Islet precursor cell (in vitro differentiated cells): Measurements from ENCODE around the gene CELA3A.
A peak's percentile ranks its signal among the peaks of the same experiment; 100 is the strongest.
"Not testable (repeated sequence)": the region's sequence is repeated elsewhere in the genome, so short reads cannot be mapped to it uniquely, and the experiment has no call there.

Experiments used
- DNase-seq: peaks from one replicate; pipeline ENCODE4 v3.0.0-alpha.2; 2018

Gene CELA3A

DNA sequence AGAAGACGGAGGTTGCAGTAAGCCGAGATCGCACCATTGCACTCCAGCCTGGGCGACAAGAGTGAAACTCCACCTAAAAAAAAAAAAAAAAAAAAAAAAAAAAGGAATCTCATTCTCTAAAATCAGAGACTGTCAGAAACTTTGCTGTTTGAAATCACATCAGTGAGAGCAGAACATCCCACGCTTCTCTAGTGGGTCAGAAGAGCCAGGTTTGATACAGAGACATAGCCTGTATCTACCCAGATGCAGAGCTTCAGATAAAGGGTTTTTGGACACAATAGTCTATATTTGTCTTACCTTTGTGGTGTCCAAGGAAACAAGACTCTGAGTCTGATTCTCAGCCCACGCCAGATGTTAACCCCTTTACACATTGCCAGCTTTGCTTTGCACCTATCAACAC, 19.6 kb downstream of the CELA3A start:
- DNase-seq: no peak

DNA sequence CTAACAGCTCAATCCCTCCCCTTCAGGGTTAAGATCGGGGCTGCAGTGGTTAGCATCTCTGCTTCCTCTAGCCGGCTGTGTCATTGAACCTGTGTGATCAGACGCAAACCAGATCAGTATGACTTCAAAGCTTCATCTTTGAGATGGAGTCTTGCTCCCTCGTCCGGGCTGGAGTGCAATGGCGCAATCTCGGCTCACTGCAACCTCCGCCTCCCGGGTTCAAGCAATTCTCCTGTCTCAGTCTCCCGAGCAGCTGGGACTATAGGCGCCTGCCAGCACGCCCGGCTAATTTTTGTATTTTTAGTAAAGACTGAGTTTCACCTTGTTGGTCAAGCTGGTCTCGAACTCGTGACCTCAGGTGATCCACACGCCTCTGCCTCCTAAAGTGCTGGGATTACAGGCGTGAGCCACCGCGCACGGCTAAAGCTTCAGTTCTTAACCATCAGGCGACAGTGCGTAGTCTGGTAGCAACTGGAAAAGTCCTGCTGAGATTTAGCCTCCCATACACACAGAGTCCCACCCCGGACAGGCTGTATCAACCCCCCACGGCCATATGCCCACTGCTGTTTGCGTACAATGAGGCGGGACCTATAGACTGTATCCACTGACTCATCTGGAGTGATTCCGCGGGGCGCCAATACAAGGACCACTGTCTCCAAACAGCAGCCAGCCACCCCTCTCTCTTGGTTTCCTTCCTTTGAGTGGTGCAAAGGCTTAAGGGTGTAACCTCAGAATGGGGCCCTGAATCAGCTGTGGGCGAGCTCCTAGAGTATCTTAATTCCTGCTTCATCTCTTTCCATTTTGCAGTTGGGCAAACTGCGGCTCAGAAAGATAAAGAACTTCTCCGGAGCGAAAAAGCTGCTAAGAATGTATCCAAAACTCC, 23.3 kb downstream of the CELA3A start:
- peak; percentile 91 for DNase-seq

DNA sequence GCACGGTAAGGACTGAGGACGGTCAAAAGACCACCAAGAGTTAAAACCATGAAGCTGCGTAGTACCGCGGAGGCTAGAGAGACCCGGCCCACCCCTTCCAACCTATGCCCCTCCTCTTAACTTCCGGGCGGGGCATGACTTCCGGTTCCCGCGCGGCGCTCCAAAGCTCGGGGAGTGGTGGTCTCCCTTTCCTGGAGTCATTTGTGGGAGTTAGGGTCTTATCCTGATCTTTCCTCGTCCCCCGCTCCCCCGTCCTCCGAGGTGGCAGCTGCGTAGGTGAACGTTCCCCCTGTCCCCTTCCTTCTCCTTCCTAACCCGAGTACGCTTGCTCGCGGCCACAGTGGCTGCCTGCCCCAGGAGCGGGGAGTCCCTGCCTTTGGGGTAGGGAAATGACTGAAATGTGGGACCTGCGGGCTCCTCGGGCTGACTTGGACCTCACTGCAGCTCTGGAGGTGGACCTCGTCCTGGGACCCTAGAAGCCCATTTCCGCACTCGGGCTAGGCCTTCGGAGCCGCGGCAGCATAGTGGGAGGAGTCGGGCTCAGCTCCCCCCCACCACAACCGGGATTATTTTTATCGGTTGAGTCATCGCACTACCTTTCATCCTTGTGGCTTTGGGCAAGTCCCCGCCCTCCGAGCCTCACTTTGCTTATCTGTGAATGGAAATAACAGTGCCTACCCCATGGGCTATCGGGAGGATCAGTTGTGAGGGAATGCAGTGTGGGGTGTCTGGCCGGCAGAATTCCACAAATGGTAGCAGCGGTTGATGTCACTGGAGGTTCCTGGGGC, 24.1 kb downstream of the CELA3A start:
- peak; percentile 95 for DNase-seq

DNA sequence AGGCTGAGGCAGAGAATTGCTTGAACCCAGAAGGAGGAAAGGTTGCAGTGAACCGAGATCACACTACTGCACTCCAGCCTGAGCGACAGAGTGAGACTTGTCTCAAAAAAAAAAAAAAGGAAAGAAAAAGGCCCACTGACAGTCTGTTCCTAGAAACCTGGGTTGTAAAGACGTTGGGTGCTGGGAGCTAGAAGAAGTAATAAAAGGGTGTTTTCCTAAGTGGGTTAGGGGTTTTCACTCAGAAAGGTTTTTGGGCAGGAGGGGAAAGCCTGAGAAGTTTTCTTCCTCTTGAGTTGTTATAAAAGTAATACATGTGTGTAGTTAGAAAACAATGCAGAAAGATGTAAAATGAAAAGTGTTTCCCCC, 25.4 kb downstream of the CELA3A start:
- no peak for DNase-seq

DNA sequence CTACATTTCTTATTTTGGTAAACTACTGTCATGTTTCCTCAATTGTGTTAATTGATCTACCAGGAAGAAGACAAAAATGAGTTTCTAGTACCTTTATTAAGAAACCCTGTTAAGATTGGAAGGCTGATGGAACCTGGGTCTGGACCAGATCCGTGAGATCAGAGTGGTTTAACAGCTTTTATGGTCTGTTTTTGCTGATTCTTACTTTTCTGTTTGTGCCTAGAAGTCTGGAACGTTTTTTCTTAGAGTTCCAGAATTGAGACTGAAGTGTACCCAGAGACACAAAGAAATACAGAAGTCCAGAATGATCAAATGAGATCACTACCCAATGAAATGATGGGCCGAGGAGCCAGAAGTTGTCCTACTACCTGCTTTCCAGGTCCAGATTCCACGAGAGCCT, 28.6 kb downstream of the CELA3A start:
- DNase-seq: no peak

DNA sequence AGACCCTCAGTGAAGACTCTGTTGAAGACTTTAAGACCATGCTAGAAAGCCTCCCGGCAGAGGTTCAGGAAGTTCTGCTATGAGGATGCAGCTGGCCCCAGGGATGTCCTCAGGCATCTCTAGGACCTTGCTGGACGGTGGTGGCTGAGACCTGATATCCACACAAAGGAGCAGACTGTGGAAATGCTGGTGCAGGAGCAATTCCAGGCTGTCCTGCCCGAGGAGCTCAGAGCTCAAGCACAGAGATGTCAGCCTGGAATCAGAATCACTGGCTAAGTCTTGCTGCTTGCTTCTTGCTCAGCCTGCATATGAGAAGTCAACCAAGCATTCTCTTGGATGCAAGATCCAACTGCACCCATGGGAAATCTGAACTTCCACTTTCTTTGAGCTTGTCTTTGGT, 29.0 kb downstream of the CELA3A start:
- DNase-seq: peak; percentile 63

DNA sequence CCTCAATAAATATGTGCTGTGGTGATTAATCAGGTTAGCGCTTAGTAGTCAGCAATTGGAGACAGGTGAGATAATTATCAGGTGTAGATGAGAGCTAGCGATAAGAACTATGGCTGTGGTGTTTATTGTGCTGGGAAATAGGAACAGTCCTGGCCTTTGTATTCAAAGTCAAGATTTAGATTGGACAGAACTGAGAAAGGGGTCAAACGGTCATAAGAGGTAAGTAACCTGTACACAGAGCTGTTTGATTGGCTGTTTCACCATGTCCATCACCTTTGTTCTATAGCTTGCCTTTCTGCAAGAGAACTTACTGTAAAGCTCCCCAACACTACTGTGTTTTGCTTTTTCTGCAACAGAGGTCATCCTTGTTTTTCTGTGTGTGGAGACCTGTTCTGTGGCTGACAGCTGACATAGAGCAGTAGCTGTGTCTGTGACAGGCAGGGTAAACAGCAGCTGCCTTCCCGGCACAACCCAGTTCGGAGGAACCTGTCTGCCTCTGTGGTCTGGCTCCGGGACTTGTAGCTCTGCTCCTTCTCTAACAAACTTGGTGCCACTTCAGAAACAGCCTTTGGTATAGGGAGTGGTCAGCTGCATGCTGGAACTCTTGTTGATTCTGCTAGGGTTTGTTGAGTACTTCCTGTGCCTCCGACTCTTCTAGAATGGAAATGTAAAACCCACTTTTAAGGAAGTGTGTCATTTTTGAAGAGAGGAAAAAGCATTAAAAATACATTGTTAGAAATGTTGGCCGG, 29.9 kb downstream of the CELA3A start:
- peak; percentile 96 for DNase-seq

DNA sequence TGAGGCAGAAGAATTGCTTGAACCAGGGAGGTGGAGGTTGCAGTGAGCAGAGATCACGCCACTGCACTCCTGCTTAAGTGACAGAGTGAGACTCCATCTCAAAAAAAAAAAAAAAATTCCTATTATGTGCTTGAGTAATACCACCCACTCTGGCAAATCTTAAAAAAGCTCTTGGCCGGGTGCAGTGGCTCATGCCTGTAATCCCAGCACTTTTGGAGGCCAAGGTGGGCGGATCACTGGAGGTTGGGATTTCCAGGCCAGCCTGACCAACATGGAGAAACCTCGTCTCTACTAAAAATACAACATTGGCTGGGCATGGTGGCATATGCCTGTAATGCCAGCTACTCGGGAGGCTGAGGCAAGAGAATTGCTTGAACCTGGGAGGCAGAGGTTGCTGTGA, 33.4 kb downstream of the CELA3A start:
- DNase-seq: not testable (repeated sequence)

DNA sequence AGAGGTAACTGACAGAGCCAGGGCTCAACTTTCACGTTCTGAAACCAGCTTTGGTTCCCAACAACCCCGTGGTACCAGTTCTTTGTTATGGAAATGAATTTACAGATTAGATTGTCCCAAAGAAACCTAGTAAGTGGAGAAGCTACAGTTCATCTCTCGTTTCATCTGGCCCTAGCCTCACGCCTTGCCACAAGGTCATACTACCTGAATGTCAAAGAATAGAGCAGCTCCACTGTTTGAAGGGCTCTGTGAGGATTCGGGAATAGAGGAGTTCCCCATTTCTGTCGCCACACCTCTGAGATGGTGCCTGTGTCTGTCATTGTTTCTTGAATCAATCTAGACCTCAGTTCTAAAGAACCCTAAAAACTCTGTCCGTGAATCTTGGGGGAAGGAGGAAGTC, 36.1 kb downstream of the CELA3A start:
- no peak for DNase-seq

DNA sequence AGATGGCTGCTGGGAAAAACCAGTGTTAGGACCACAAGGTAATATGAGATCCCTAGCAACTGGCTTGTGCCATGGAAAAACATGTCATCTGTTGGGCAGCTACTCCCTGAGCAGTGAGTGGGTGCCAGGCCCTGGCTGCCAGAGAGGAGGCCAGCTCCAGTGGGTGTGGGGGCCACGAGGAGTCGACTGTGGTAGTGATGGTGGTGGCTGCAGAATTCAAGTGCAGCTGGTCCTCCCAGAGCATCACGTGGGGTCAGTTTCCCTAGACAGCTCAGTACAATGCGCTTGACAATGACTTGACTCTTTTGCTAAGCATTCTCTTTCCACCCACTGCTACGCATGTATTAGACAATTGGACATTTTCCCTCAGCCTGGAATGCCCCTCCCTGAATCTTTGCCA, 36.6 kb downstream of the CELA3A start:
- no peak for DNase-seq

DNA sequence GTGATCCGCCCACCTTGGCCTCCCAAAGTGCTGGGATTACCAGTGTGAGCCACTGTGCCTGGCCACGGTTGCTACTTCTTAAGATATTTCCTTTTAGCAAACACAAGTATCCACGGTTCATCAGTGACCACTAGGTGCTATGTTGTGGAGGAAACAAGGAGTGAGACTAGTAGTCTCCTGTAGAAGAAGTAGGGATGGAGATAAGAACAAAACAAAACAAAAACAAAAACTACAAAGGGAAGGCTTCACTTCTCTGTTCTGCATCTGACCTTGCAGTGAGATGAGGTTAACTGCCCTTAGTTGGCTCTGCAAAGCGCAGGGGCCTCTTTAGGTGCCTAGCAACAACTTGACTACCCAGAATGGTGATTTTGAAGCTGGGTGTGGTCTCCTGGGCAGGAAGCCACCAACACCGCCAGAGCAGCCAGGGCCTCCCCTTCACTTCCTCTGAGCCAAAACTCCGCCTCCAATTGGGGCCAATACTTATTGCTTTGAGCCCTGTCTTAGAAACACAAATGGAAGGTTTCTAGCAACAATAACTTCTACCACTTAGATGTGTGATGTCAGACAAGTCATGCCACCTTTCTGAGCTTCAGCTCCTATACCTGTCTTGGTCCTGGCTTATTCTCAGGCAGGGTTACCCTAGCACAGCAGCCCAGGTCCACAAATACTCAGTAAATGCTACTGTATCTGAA, 38.3 kb downstream of the CELA3A start:
- DNase-seq: peak; percentile 74

DNA sequence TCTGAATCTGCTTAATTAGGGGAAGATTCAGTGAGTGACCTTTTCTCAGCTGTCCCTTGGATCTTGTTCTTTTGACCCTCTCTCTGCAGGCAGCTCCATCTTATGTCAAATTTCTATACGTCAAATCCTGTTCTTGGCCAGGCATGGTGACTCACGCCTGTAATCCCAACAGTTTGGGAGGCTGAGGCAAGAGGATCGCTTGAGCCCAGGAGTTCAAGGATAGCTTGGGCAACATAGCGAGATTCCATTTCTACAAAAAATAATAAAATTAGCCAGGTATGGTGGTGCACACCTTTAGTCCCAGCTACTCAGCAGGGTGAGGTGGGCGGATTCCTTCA, 38.8 kb downstream of the CELA3A start:
- no peak for DNase-seq

DNA sequence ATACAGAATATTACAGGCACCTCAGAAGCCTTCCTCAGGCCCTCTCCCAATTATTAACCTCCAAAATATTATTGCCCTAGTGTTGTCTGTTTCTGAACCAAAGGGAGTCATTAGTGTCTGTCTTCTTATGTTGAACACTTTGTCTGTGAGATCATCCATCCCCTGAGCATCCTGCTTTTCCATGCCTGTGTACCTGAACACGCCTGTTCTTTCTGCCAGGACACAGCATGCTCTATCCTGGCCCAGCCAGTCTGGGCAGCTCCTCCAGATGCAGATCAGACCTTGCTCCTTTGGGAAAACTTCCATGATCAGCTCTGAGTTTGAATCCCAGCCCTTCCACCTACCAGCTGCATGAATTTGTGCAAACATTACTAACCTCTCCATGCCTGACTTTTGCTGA, 40.0 kb downstream of the CELA3A start:
- DNase-seq: no peak

DNA sequence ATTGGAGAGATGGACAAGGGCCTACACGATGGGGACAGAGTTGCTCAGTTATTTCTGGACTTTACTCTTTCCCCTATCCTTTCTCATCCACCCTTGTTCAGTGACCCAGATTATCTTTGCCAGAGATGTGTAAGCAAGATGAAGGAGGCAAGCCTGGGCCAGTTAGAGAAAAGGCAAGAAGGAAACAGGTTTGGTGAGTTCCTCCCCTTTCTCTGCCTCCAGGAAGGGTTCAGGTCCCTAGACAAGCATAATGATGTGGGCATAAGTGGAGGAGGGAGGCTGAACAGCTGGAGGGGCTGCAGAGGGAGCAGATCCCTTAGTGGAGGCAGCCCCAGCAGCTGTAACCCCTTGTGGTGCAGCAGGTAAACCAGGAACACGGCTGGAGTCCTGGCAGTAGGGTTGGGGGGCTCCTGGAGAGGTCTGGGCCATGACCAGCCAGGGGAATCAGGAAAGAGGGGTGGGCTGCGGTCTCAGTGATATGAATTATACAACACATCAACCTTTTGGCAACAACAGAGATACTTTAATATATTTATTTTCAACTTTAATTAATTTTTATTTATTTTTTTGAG, 41.8 kb downstream of the CELA3A start:
- DNase-seq: peak; percentile 77

DNA sequence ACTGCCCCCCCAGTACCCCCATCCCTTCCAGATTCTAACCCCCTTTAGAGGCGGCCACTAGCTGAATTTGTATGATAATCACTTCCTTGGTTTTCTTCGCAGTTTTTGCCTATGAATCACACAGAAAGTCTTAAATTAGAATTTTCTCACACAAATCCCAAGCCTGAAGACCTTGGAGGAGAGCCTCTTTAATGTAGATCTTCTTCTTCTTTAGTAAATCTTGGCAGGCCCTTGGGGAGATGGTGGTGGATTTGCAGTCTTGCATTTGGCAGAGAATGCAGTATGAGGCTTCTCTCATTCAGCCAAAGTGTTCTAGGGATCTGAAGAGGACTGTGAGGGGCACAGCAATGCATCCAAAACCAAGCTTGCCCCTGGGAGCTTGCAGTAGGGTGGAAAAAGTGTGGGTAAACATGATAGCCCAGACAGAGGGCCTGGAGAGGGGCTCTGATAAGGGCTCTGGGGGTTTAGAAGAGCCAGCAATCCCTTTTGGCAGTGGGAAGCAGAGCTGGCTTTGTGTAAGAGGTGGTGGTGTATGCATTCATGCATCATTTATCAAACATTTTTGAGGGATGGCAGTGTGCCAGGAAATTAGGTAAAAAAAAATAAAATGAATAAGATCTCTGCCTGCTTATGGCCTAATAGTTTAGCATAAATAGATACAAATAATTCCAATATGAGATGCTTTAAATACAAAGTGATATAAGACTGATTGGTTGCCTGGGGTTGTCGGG, 43.4 kb downstream of the CELA3A start:
- DNase-seq: no peak

DNA sequence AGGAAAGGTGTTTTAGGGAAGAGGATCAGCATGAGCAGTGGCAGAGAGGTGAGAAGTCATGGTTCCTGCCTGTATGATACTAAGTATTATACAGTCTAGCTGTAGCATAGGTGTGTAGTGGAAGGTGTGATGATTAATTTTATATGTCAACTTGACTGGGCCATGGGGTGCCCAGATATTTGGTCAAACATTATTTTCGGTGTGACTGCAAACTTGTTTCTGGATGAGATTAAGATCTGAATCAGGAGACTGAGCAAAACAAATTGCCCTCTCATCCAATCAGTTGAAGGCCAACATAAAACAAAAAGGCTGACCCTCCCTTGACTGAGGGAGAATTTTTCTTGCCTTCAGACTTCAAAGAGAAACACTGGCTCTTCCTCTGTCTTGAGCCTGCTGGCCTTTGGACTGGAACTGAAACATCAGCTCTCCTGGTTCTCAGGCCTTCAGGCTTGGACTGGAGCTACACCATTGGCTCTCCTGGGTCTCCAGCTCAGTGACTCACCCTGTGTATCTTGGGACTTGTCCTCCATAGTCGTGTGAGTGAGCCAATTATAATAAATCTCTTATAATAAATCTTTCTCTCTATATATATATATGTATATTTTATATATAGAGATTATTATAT, 44.3 kb downstream of the CELA3A start:
- DNase-seq: no peak

DNA sequence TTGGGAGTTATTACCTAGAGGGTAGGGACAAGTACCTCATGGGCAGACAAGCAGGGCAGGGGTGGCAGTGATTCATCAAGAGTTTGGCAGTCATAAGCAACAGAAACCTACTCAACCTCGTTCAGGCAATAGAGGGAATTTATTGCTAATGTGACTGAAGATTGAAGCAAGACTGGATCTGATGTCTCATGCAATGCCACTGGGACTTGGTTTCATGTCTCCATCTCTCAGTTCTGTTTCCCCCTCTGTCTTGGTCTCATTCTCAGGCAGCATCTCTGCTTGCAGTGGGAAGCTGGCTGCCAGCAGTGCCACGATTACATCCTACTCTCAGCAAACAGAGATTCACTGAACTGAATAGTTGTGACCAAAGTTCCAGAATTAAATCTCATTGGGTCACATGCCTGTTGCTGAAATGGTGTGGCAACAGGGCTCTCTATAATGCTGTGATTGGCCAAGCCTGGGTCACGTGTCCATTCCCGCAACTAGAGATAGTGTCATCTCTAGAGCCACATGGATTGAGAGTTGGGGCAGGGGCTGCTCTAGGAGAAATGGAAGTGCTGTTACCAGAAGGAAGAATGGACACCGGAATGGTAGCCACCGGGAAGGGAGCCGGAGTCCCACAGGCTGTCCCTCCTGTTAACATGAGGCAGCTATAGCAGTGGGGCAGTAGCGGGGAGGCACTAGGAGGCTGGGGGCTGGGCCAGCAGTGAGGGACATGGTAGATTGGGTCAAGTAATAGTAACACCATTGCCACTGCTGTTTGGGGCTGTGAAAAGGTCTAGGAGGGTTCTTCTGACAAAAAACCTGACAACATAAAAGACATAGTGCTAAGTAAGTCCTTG, 47.1 kb downstream of the CELA3A start:
- no peak for DNase-seq

DNA sequence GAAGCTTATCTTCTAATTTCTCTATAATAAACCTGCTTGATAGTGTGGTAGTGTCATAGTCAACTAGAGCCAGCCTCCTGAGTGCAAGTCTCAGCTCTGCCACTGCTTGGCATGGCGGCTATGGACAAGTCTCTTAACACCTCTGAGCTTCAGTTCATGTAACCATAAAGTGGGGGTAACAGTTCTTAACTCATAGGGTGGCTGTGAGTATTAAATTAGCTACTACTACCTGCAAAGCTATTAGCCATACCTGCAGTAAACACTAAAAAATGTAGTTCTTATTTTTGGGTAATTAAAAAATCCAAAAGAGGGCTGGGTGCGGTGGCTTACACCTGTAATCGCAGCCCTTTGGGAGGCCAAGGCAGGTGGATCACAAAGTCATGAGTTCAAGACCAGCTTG, 48.9 kb downstream of the CELA3A start:
- DNase-seq: no peak

DNA sequence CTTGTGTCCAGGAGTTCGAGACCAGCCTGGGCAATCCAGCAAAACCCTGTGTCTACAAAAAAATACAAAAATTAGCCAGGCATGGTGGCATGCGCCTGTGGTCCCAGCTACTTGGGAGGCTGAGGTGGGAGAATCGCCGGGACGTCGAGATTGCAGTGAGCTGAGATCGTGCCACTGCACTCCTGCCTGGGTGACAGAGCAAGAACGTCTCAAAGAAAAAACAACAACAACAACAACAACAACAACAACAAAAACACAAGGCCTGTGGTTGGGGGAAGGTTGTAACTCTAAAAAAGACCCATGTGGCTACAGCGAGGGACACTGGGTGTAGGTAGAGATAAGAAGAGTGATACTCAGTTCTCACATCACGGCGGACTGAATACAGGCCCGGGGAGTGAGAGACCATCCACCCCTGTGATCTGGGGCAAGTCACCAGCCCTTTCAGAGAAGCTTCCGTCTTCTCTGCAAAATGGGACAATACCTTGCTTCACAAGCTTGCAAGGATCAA, 50.2 kb downstream of the CELA3A start:
- DNase-seq: no peak
